Sigmoid colon (tissue), 7 donors: ENCODE measurements around the gene MINDY4. TPM values are rescaled to one million over a fixed set of nuclear protein-coding genes. Genes with fewer than 3 reads are reported as not detected.

Experiments used
- DNase-seq: peaks from one replicate; pipeline ENCODE4 v3.0.0-alpha.2; 2019
- H3K27ac ChIP-seq, 4 donors: fragments of 200-600 bp; sonication (generic); one replicate each; pipeline ENCODE4 v1.5.1; 2016 to 2019; ENCODE audit warnings: mild to moderate bottlenecking in 1 of 4
- H3K27me3 ChIP-seq, 3 donors: fragments of 200-600 bp; sonication (generic); one replicate each; pipeline ENCODE4 v1.5.1; 2019; ENCODE audit warnings: mild to moderate bottlenecking in 1 of 3
- H3K36me3 ChIP-seq, 4 donors: fragments of 200-600 bp; sonication (generic); one replicate each; pipeline ENCODE4 v1.5.1; 2016 to 2019
- H3K4me1 ChIP-seq, 4 donors: fragments of 200-600 bp; sonication (generic); one replicate each; pipeline ENCODE4 v1.5.1; 2017 to 2019
- H3K4me3 ChIP-seq, 4 donors: fragments of 200-600 bp; sonication (generic); one replicate each; pipeline ENCODE4 v1.5.1; 2017 to 2019; ENCODE audit warnings: mild to moderate bottlenecking in 2 of 4, moderate library complexity in 1 of 4
- H3K9me3 ChIP-seq, 4 donors: fragments of 200-600 bp in 3 of 4; sonication (generic) in 3 of 4; one replicate each; pipeline versions ENCODE4 v1.5.1 to v1.6.1; 2013 to 2019
- EP300 ChIP-seq, 4 donors: sonication (generic); formaldehyde crosslinking; IDR thresholded peaks; one replicate each; pipeline ENCODE4 v1.6.1; 2017; ENCODE audit warnings: antibody characterized with exemption in 4 of 4
- POLR2A ChIP-seq, 2 donors: fragments of 450-650 bp; IDR thresholded peaks; one replicate each; pipeline ENCODE4 v1.6.1; 2016; ENCODE audit warnings: antibody characterized with exemption in 2 of 2, mild to moderate bottlenecking in 2 of 2, moderate library complexity in 2 of 2
- POLR2AphosphoS5 ChIP-seq, 4 donors: sonication (generic); formaldehyde crosslinking; IDR thresholded peaks; one replicate each; pipeline ENCODE4 v1.6.1; 2017; ENCODE audit warnings: antibody characterized with exemption in 4 of 4
- WGBS, 2 donors: extraction: QIAGEN DNeasy Blood & Tissue Kit; methylation state at CpG; one replicate each; pipeline ENCODE4 v1.1.7; 2013; 5-methylcytosine and 5-hydroxymethylcytosine counted together
- intact Hi-C: fragments of 100-400 bp; cut with DNase I; formaldehyde crosslinking; loops from one replicate; pipeline ENCODE4 v1.15.1; 2023
- polyA plus RNA-seq, 3 donors: library from polyadenylated mRNA; stranded (reverse); fragments of 200-250 nt; gene quantifications; one replicate each; pipeline ENCODE4 v1.2.3, GENCODE V29; 2013
- total RNA-seq, 4 donors: library from RNA; depleted of rRNA; stranded (reverse); fragments of >200 nt; gene quantifications; one replicate each; pipeline ENCODE4 v1.1.0, GENCODE V29; 2016
- TF ChIP-seq, protein P1 (sequence below), 4 experiments: fragments of 450-650 bp in 3 of 4; fragments of 200-600 bp in 1 of 4; IDR thresholded peaks; one replicate each; pipeline ENCODE4 v1.5.1; 2016 to 2019; ENCODE audit warnings: antibody characterized with exemption in 4 of 4, mild to moderate bottlenecking in 3 of 4, moderate library complexity in 2 of 4
- donor health status: healthy with polysubstance abuse.
- donor health status: Bipolar disorder and iron deficiency.
- donor health status: healthy.

MINDY4 gene
- total and polyA plus RNA-seq, 7 donors = 1.2 to 26.3 (median 9.4) TPM

DNA sequence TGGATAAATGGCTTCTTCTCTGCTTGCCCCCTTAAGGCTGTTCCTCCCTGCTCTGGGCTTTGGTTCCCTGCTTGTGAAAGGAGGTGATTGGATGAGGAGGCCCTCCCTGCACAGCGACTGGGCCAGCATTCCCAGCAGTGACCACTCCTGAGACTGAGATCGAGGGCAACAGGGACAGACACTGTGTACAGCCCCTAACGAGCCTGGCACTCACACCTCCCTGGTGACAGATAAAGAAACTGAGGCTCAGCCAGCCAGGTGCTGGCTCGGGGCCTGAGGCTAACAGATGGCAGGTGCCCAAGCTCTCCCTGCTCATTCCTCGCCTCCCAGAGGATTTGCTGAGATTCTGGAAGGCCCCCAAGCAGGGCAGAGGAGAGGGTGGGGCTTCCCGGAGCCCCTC, 128.4 kb downstream of the MINDY4 start:
- Histone ChIP-seq H3K4me1 (peaks cover 0 to 8% (median 2%) of the 10 kb centered on the region in 4 donors), H3K27ac (peak overlapping the region in 3 of 4 donors; percentile 14 to 72 (median 28)), H3K27me3 (no peaks in the 10 kb centered on the region), H3K36me3 (no peaks in the 10 kb centered on the region), H3K4me3 (no peak overlapping the region), H3K9me3 (no peaks in the 10 kb centered on the region)
- no peak for TF ChIP-seq POLR2A (IDR thresholded peaks at IDR 0.05)
- TF ChIP-seq, protein P1, sequence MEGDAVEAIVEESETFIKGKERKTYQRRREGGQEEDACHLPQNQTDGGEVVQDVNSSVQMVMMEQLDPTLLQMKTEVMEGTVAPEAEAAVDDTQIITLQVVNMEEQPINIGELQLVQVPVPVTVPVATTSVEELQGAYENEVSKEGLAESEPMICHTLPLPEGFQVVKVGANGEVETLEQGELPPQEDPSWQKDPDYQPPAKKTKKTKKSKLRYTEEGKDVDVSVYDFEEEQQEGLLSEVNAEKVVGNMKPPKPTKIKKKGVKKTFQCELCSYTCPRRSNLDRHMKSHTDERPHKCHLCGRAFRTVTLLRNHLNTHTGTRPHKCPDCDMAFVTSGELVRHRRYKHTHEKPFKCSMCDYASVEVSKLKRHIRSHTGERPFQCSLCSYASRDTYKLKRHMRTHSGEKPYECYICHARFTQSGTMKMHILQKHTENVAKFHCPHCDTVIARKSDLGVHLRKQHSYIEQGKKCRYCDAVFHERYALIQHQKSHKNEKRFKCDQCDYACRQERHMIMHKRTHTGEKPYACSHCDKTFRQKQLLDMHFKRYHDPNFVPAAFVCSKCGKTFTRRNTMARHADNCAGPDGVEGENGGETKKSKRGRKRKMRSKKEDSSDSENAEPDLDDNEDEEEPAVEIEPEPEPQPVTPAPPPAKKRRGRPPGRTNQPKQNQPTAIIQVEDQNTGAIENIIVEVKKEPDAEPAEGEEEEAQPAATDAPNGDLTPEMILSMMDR (IDR thresholded peaks at IDR 0.05) = no peak
- TF ChIP-seq POLR2AphosphoS5 (IDR thresholded peaks at IDR 0.05) = no peak
- no peak for TF ChIP-seq EP300 (IDR thresholded peaks at IDR 0.05)
- WGBS, 2 donors = 62 to 74% methylated on average over 6 of the region's 6 CpGs
- no peak for DNase-seq
- intact Hi-C loops = no loop called here

DNA sequence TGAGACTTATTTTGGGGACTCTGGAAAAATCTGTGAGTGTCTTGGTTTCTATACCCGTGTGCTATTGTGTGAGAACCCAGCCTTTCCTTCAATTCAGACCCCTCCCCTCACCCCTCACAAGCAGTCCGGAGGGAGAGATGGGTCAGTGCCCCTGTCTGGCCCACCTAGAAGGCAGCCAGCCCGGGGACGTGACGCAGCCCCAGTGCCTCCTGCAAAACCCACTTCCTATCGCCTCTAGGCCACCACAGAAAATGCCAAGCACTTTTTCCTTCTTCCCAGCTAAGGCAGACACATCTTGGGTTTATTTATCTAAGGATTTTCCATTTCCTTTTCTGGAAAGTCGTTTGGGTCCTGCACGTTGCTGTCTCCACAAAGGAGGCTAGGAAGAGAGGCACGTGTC, 128.8 kb downstream of the MINDY4 start:
- no peak overlapping the region for H3K4me3 ChIP-seq
- H3K4me1 ChIP-seq = peaks cover 0 to 13% (median 4%) of the 10 kb centered on the region in 4 donors
- H3K27me3 ChIP-seq = no peaks in the 10 kb centered on the region
- WGBS, 2 donors = 67 to 73% methylated on average over 9 of the region's 9 CpGs
- peak overlapping the region in 3 of 4 donors; percentile 14 to 72 (median 28) for H3K27ac ChIP-seq
- DNase-seq = no peak
- intact Hi-C loops = no loop called here
- H3K36me3 ChIP-seq = no peaks in the 10 kb centered on the region
- no peaks in the 10 kb centered on the region for H3K9me3 ChIP-seq
- TF ChIP-seq POLR2AphosphoS5 (IDR thresholded peaks at IDR 0.05) (no peak), EP300 (IDR thresholded peaks at IDR 0.05) (no peak), POLR2A (IDR thresholded peaks at IDR 0.05) (no peak)
- TF ChIP-seq, protein P1 (IDR thresholded peaks at IDR 0.05) = no peak

DNA sequence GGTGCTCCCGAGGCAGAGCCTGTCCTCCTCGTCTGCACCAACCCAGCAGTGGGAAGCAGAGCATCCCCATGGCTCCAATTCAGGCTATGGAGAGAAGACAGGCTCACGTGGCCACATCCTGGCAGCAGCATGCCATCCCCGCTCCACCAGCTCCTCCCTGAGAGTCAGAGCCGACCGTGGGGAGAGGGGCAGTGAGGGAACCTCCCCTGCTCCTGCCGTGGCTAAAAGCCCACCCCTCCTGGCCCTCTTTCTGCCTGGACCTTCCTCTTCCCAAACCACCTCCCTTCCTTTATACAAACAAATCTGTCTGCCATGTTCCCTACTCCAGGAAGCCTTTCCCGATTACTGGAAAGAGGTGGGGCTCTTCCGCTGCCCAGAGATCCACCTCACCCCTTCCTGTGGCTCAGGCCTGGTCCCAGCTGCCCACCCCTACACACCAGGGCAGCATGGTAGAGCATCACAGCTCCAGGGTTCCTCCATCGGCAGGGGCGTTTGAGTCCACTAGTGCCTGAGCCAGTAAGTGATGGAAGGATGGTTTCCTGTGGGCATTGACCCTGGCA, 129.7 kb downstream of the MINDY4 start:
- H3K36me3 ChIP-seq = no peaks in the 10 kb centered on the region
- no peak for TF ChIP-seq POLR2AphosphoS5 (IDR thresholded peaks at IDR 0.05)
- TF ChIP-seq, protein P1 (IDR thresholded peaks at IDR 0.05) = no peak
- no peak for DNase-seq
- H3K4me3 ChIP-seq = no peak overlapping the region
- no peaks in the 10 kb centered on the region for H3K9me3 ChIP-seq
- WGBS, 2 donors = 86 to 89% methylated on average over 11 of the region's 11 CpGs
- H3K4me1 ChIP-seq = peaks cover 0 to 21% (median 12%) of the 10 kb centered on the region in 4 donors
- H3K27me3 ChIP-seq = no peaks in the 10 kb centered on the region
- H3K27ac ChIP-seq = peak overlapping the region in 2 of 4 donors; percentile 28 to 72
- intact Hi-C loops = no loop called here

DNA sequence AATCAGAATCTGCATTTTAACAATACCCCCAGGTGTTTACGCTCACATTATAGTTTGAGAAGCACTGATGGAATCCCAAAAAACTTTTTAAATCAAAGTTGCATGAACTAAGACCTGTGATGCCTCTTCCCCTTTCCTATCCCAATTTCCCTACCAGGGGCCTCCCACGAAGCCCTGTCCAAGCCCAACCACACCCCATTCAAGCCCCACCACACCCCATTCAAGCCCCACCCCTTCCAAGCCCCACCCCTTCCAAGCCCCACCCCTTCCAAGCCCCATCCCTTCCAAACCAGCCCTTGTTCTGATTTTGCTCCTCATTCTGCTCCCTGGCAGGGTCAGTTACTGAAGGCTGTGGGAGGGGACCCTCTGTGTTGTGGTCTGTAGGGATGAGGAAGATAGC, 130.6 kb downstream of the MINDY4 start:
- intact Hi-C loops = no loop called here
- DNase-seq = no peak
- no peak overlapping the region for H3K4me3 ChIP-seq
- 68 to 75% methylated on average over 2 of the region's 2 CpGs for WGBS, 2 donors
- H3K4me1 ChIP-seq = peaks cover 0 to 31% (median 22%) of the 10 kb centered on the region in 4 donors
- no peaks in the 10 kb centered on the region for H3K9me3 ChIP-seq
- no peak for TF ChIP-seq POLR2A (IDR thresholded peaks at IDR 0.05)
- TF ChIP-seq, protein P1 (IDR thresholded peaks at IDR 0.05) = no peak
- no peak for TF ChIP-seq POLR2AphosphoS5 (IDR thresholded peaks at IDR 0.05)
- no peak for TF ChIP-seq EP300 (IDR thresholded peaks at IDR 0.05)
- H3K36me3 ChIP-seq = no peaks in the 10 kb centered on the region
- peak overlapping the region in 1 of 4 donors; percentile 72 for H3K27ac ChIP-seq
- no peaks in the 10 kb centered on the region for H3K27me3 ChIP-seq

DNA sequence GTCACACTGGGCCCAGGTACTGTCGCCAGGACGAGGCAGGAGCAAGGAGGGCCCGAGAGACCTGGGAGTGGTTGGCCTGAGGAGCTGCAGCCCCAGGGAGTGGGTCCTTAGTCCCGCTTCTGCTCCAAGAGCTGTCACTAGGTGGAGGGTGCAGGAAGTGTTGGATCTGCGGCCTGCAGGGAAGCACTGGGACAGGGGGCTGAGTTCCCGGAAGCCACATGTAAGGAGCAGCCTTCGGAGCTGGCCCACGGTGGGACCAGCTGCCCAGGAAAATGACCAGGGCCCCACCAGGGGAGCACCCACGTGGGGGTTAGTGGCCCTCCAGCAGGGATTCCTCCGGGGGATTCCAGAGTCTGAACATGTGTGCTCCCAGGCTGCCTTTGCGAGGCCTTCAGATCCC, 131.2 kb downstream of the MINDY4 start:
- 92% methylated on average over 11 of the region's 11 CpGs for WGBS, 2 donors
- Histone ChIP-seq H3K27me3 (no peaks in the 10 kb centered on the region), H3K4me1 (peaks cover 0 to 28% (median 25%) of the 10 kb centered on the region in 4 donors), H3K27ac (no peak overlapping the region), H3K9me3 (no peaks in the 10 kb centered on the region), H3K4me3 (no peak overlapping the region), H3K36me3 (no peaks in the 10 kb centered on the region)
- DNase-seq = no peak
- TF ChIP-seq POLR2A (IDR thresholded peaks at IDR 0.05) (no peak), POLR2AphosphoS5 (IDR thresholded peaks at IDR 0.05) (no peak), EP300 (IDR thresholded peaks at IDR 0.05) (no peak)
- TF ChIP-seq, protein P1 (IDR thresholded peaks at IDR 0.05) = no peak
- intact Hi-C loops = no loop called here
